ENCODE data around the gene RNF130.

Gene RNF130

GRCh38 chr5:180054226-180054625 is 17.3 kb downstream of the RNF130 start:
- DNase-seq (ENCODE audit: low spot score): no peak

DNA sequence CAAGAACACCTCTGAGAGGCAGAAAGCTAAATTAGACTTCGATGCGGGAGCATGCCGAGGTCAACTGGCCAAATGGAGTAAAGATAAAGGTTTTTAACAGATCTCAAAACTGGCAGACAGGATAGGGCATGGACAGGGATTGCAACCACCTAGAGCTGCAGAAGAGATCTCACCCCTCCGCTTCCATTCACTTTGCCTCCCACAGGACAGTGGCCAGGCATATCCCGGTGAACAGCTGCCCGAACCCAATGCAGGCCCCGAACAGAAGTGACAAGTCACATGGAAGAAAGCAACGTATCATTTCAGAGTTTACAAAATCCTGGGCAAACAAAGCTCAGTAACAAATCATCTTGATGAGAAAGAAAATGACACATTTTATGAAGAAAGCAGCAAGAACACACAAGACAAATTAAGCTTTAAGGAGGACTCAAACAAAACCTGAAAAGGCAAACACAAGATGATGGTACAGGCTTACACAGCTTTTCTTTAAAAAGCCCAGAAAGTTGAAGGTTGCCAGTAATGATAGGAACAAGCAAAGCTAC is 18.4 kb downstream of the RNF130 start:
- no peak for DNase-seq (ENCODE audit: low spot score)

- no peak for DNase-seq (ENCODE audit: low spot score)
Measured at GRCh38 chr5:180052211-180052818, 19.2 kb downstream of the RNF130 start.

DNA sequence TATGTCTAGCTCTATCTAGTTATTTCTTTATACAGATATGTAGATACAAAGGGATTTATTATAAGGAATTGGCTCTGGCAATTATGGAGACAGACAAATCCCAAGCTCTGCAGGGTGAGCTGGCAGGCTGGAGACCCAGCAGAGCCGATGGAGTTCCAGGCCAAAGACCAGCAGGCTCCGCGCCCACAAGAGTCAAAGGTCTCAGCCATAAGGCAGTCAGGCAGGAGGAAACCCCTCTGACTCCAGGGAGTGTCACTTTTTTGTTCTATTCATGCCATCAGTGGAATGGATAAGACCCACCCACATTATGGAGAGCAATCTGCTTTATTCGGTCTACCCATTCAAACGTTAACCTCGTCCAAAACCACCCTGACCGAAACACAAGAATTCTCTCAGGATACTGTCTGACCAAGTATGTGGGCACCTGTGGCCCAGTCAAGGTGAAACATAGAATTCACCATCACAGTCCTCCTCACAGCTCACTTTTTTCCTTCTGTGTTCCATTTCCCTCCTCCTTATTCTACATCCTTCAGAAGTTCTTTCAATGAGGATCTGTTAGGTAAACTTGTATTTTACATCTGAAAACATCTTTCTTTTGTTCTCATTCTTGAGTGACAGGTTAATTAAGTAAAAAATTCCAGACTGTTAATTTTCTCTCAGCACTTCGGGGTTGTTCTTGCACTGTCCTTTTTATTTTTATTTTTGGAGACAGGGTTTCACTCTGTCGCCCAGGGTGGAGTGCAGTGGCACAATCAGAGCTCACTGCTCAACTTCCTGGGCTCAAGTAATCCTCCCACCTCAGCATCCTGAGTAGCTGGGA is 21.2 kb downstream of the RNF130 start:
- DNase-seq (ENCODE audit: low spot score): no peak

DNA sequence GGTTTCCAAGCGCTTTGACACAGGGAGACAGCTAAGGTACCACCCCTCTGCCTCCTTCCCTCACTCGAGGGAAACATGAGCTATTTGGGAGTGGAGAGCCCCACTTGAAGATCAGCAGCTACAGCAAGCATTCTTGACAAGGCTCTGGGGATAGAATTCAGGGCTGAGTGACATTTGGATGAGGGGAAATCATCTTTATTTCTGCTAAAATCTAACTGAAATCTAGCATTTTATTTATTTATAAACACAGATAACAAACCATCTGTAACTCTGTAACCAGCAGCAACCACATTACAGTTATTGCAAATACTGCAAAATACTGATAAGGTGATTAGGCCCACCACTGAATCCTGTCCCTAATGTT is 22.4 kb downstream of the RNF130 start:
- no peak for DNase-seq (ENCODE audit: low spot score)

DNA sequence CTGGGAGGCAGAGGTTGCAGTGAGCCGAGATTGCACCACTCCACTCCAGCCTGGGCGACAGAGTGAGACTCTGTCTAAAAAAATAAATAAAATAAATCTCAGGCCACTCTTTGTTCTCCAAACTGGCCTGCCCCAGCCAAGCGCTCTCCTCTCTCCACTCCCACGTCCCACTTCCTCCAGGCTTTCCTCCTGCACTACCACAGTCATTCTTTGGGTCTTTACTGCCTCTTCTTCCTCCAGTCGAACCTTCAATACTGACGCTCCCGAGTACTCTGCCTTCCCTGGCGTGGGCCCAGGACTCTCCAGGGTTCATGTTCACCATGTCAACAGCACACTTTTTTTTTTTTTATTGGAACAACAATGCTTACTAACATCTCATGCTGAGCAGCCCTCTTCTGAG is 23.9 kb downstream of the RNF130 start:
- DNase-seq (ENCODE audit: low spot score): no peak

- no peak for DNase-seq (ENCODE audit: low spot score)
Measured at GRCh38 chr5:180046656-180047055, 24.9 kb downstream of the RNF130 start.

GRCh38 chr5:180045889-180046499 is 25.6 kb downstream of the RNF130 start:
- no peak for DNase-seq (ENCODE audit: low spot score)

- DNase-seq (ENCODE audit: low spot score): no peak
Measured at GRCh38 chr5:180043377-180043776, 28.2 kb downstream of the RNF130 start.

- DNase-seq (ENCODE audit: low spot score): no peak
Measured at GRCh38 chr5:180041301-180042274, 30.0 kb downstream of the RNF130 start.

DNA sequence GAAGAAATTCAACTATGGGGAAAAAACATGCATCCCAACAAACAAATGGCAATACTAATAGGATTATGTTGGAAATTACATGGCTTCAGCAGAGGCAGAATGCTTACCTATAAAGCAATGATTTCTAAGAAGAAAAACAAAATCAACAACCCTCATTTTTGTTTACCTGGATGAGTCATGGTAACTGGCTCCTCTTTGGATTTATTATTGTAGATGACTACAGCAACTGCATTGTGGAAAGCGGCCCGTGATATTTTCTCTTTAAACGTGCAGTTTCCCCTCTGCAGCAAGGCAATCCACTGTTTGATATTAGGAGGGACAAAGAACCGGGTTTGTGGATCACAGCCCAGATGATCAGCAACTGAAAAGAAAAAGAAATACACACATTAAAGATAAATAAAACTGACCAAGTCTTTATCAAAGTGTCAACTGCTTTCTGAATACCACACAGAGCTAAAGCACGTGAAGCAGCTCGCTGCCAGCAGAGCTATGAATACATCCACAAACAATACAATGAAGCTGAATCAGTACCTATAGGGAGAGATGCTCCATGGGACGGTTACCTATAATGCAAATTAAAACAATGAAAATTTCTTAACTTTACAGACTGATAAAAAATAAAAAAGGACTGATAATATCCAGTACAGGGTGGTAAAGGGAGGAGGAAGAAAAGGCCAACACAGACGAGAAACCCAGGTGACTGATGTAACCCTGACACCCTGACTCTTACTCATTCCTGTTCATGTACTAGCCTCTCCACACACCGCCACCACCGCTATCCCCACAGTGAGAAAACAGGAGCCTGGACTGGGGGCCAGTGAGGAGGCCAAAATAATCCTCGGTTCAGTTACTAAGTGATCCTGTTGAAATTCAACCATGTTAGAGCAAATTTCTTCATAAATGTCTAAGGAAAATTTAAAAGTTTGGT is 31.0 kb downstream of the RNF130 start:
- DNase-seq (ENCODE audit: low spot score): no peak

DNA sequence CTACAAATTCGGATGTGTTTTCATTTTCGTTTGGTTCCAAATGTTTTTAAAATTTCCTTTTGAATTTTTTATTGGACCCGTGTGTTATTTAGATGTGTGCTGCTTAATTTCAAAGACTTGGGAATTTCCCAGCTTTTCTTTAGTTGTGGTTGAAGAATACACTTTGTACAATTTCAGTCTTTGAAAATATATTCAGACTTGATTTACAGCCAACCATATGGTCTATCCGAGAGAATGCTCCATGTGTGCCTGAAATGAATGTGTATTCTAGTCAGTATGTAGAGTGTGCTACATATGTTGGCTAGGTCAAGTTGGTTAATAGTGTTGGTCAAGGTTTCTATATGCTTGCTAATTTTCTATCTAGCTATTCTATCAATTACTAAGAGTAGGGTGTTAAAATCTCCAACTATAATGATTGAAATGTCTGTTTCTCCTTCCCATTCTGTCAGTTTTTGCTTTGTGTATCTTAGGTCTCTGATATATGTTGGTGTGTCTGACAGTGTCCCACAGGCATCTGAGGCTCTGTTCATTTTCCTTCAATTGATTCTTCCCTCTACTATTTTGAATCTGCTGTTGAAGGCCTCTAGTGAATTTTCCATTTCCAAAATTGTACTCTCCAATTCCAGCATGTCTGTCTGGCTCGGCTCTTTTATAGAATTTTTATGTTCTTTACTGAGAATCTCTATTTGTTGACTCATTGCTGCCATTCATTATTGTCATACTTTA is 36.2 kb downstream of the RNF130 start:
- no peak for DNase-seq (ENCODE audit: low spot score)

DNA sequence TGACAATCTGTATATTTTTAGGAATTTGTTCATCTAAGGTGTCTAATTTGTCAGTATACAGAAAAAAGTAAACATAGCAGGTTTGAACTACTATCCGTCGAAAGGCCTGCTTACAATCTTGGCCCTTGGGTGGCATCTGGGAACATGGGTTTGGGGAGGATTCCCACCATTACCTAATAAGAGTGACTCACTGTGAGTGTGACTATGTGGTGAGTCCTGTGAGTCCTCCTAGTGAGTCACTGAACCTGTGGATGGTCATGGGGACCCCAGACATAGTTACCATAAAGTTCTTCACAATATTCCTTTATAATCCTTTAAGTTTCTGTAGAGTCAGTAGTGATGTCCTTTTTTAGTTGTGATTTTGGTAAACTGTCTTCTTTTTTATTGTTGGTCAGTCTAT is 37.0 kb downstream of the RNF130 start:
- no peak for DNase-seq (ENCODE audit: low spot score)

DNA sequence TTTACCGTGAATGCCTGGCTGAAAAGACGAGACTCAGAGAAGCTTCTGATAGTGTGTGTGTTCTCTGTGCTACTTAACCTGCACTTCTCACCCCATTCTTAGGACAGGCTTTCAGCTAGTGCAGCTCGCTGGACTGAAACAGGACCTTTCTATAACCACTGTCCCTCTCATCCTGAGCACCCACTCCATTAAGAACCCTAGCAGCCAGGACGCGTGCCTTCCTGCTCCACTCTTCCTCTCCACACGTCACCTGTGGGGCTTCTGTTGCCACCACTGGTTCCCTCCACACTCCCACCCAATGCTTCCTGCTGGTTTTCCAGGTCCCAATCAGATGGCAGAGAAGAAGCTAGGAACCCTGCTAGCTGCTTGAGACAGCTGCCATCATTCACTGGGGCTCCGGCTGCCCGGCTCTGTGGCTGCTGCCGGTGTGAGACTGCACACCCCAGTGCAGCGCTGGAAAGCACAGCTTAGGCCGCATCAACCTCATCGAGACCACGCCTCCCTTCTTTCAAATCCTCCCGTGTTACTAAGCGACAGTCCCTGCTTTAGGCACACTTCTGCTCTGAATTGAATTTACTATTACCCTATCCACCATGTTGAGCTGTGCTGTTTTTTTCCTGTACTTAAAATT is 44.0 kb downstream of the RNF130 start:
- no peak for DNase-seq (ENCODE audit: low spot score)

GRCh38 chr5:180026734-180027458 is 44.7 kb downstream of the RNF130 start:
- no peak for DNase-seq (ENCODE audit: low spot score)

DNA sequence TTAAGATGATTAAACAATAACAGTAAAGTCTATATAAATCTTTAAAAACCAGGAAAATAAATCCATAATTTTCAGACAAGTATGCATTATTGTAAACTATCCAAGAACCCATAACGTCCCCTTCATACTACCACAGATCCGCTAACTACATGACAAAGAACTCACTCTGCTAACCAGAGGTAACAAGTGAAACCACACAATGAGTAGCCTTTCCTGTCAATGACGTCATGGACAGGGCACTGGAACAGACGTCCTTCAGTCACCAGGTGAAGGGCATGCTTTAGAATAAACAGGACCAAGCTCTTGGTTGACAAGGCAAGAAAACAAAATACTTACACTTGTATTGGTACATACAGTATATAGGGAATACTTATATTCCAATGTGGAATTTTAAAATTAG is 45.2 kb downstream of the RNF130 start:
- no peak for DNase-seq (ENCODE audit: low spot score)

DNA sequence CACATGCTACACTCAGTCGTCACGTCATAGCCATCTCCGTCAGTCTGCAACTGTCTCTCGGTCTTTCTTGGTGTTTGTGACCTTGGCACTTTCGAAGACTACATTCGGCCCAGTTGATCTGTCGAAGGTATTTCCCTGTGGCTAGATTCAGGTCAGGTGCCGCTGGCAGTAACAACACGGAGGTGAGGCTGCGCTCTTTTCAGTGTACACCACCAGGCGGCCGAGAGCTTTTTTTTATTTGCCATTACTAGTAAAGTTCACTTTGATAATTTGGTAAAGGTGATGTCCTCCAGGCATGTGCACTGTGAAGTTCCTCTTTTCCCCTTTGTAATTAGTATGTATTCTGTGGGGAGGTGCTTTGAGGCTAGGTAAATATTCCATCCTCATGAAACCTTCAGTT is 49.7 kb downstream of the RNF130 start:
- DNase-seq (ENCODE audit: low spot score): no peak

DNA sequence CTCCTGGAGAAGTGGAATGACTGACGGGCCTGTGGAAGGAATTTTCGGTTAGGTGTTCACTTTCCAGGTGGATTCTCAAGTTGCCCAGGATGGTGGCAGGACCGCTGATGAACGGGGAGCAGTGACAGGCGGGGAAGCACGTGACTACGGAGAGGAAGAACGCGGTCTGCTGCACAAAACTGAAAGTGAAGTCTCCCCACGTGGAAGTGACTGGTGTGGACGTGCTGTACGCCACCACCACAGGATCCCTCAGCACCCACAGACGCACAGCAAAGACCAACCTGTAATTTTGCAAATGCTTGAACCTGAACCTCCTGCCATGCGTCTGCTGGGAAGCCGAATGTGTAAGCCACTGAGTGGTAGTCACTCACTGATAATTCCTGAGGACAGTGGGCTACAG is 51.4 kb downstream of the RNF130 start:
- no peak for DNase-seq (ENCODE audit: low spot score)

All from CD4-positive, alpha-beta T cell treated with Interleukin-2 at 100 ng/mL for 4 hours (primary cell).